KMS-11 (cell line): Measurements from ENCODE around the gene HS6ST3.

Experiments
- H2AFZ ChIP-seq: fragments of 200-600 bp; sonication (generic); 2 replicates; pipeline ENCODE4 v1.6.1; 2016; ENCODE audit warnings: antibody characterized with exemption, mixed run types, low read depth
- H3K27ac ChIP-seq: fragments of 200-600 bp; sonication (generic); 2 replicates; pipeline ENCODE4 v1.6.1; 2016; ENCODE audit warnings: mild to moderate bottlenecking, mixed run types
- H3K27me3 ChIP-seq: fragments of 200-600 bp; sonication (generic); 2 replicates; pipeline ENCODE4 v1.6.1; 2017; ENCODE audit warnings: mild to moderate bottlenecking, low read depth, mixed run types, moderate library complexity; ENCODE audit not compliant: insufficient read depth
- H3K36me3 ChIP-seq: fragments of 200-600 bp; sonication (generic); 2 replicates; pipeline ENCODE4 v1.6.1; 2017; ENCODE audit warnings: mild to moderate bottlenecking, mixed run types; ENCODE audit not compliant: insufficient read depth
- H3K4me1 ChIP-seq: fragments of 200-600 bp; sonication (generic); 2 replicates; pipeline ENCODE4 v1.6.1; 2016; ENCODE audit warnings: mild to moderate bottlenecking, low read depth, mixed run types; ENCODE audit not compliant: poor library complexity, severe bottlenecking
- H3K4me2 ChIP-seq: fragments of 200-600 bp; sonication (generic); 2 replicates; pipeline ENCODE4 v1.7.0; 2016; ENCODE audit warnings: mild to moderate bottlenecking, mixed run types
- H3K4me3 ChIP-seq: fragments of 200-600 bp; sonication (generic); IDR thresholded peaks from 2 replicates; pipeline ENCODE4 v1.6.1; 2017; ENCODE audit warnings: low read depth, low read length, mixed read lengths; ENCODE audit not compliant: insufficient read depth
- H3K79me2 ChIP-seq: fragments of 200-600 bp; sonication (generic); 2 replicates; pipeline ENCODE4 v1.6.1; 2016; ENCODE audit warnings: low read depth, mixed run types; ENCODE audit not compliant: insufficient read depth
- H3K9ac ChIP-seq: fragments of 200-600 bp; sonication (generic); 2 replicates; pipeline ENCODE4 v1.6.1; 2016; ENCODE audit warnings: mild to moderate bottlenecking, mixed run types
- H4K20me1 ChIP-seq: fragments of 200-600 bp; sonication (generic); 2 replicates; pipeline ENCODE4 v1.6.1; 2016; ENCODE audit warnings: mild to moderate bottlenecking, mixed run types; ENCODE audit not compliant: insufficient read depth
- TF ChIP-seq, protein P1 (sequence below): fragments of 200-600 bp; sonication (generic); conservative IDR thresholded peaks from 2 replicates; pipeline ENCODE4 v1.6.1; 2017; ENCODE audit warnings: low read depth, mild to moderate bottlenecking, antibody characterized with exemption, low read length, moderate library complexity, mixed read lengths

HS6ST3 gene

DNA sequence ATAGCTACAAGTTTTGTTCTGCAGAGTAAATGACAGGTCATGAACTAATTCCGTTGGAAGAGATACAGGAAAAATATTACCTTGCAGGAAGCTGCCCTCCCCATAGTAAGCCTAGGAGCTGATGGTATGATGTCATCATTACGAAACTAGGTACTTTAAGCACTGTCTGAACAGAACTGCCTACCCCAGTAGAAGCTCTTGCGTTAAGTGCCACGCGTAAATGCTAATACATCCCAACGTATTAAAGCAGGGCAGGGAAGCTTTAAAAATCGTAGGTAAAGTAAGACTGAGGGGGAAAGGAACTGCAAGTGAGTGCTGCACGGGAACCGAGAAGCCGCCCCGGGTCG, 37.3 kb upstream of the HS6ST3 start:
- peak overlapping the region; percentile 94 for H2AFZ ChIP-seq
- H3K4me3 ChIP-seq, result no peak overlapping the region
- no peaks in the 10 kb centered on the region for H4K20me1 ChIP-seq
- peak overlapping the region; percentile 70 for H3K4me2 ChIP-seq
- H3K27ac ChIP-seq, result peak overlapping the region; percentile 68
- H3K79me2 ChIP-seq, result peaks cover 20% of the 10 kb centered on the region; the same call in 1 of the 2 replicates
- H3K36me3 ChIP-seq, result no peaks in the 10 kb centered on the region
- TF ChIP-seq, protein P1, sequence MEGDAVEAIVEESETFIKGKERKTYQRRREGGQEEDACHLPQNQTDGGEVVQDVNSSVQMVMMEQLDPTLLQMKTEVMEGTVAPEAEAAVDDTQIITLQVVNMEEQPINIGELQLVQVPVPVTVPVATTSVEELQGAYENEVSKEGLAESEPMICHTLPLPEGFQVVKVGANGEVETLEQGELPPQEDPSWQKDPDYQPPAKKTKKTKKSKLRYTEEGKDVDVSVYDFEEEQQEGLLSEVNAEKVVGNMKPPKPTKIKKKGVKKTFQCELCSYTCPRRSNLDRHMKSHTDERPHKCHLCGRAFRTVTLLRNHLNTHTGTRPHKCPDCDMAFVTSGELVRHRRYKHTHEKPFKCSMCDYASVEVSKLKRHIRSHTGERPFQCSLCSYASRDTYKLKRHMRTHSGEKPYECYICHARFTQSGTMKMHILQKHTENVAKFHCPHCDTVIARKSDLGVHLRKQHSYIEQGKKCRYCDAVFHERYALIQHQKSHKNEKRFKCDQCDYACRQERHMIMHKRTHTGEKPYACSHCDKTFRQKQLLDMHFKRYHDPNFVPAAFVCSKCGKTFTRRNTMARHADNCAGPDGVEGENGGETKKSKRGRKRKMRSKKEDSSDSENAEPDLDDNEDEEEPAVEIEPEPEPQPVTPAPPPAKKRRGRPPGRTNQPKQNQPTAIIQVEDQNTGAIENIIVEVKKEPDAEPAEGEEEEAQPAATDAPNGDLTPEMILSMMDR, result no peak
- peak overlapping the region; percentile 78 for H3K9ac ChIP-seq
- H3K4me1 ChIP-seq, result peaks cover 3% of the 10 kb centered on the region
- no peaks in the 10 kb centered on the region for H3K27me3 ChIP-seq

DNA sequence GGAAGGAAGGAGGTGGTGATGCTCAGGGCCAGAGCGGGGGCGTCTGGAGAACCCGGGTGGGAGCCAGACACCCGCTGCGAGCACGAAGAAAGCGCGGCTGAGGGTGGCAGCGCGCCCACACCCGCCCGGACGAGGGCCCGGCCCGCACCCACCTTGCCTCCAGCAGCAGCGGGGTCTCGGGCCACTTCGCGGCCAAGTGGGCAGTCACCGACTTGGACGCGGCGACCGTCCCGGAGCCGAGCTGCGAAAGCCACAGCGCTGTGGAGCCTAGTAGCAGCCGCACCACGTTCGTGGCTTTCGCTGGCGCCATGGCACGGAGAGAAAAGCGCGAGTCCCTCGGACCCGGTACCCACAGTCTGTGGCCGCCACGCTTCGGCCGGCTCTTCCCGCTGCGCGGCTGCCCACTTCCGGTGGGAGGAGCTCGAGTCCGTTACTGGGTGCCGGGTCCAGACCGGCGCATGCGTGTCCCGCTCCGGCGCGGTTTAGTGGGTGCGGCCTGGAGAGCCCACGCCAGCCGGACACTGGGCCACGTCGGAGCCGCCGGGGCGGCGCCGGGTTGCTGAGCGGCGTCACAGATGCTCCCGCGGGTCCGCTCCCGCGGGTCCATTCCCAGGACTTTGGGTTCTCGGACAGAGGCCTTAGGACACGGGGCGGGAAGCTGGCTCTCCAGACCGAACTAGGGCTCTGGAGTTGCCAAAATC, 36.8 kb upstream of the HS6ST3 start, which contains the start of gene UGGT2:
TSS of gene UGGT2 (minus strand) at position 399 of the 701 bp plus-strand sequence. CDS start at position 310, 89 bp downstream.
- TF ChIP-seq, protein P1, result no peak
- peaks cover 3% of the 10 kb centered on the region for H3K4me1 ChIP-seq
- peak within 1 kb of the TSS; percentile 68 for H3K27ac ChIP-seq
- H3K4me3 ChIP-seq, result no peak within 1 kb of the TSS
- no peaks in the 10 kb centered on the region for H4K20me1 ChIP-seq
- no peaks in the 10 kb centered on the region for H3K36me3 ChIP-seq
- H3K4me2 ChIP-seq, result peak within 1 kb of the TSS; percentile 70
- H3K27me3 ChIP-seq, result no peaks in the 10 kb centered on the region
- H2AFZ ChIP-seq, result peak within 1 kb of the TSS; percentile 94
- peak within 1 kb of the TSS; percentile 78 for H3K9ac ChIP-seq
- H3K79me2 ChIP-seq, result peaks cover 20% of the 10 kb centered on the region; the same call in 1 of the 2 replicates

DNA sequence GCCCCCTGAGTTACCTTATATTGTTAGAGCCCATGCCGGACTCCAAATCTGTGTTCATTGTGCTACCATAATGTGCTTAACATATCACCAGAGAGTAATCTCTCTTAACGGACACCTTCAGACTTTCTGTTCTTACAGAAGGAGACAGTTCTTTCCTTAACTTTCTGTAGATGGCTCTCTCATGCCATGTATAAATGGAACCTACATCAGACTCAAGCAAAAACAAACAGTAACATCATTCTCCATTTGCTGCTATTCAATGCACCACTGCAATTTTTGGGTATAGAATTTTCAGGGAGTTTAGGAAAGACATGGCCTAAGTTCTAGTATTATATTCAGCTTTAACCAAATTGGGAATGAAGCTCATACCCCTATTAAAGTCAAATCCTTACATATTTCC, 24.1 kb upstream of the HS6ST3 start:
- H3K27me3 ChIP-seq, result no peaks in the 10 kb centered on the region
- H3K4me3 ChIP-seq, result no peak overlapping the region
- H3K36me3 ChIP-seq, result no peaks in the 10 kb centered on the region
- H3K27ac ChIP-seq, result no peak overlapping the region
- peaks cover 14% of the 10 kb centered on the region for H3K4me1 ChIP-seq
- H3K4me2 ChIP-seq, result no peak overlapping the region
- H2AFZ ChIP-seq, result no peak overlapping the region
- H3K9ac ChIP-seq, result no peak overlapping the region
- H3K79me2 ChIP-seq, result no peaks in the 10 kb centered on the region
- TF ChIP-seq, protein P1, result no peak
- H4K20me1 ChIP-seq, result no peaks in the 10 kb centered on the region

GRCh38 chr13:96068729-96069128, 21.2 kb upstream of the HS6ST3 start:
- Histone ChIP-seq H3K27me3 (no peaks in the 10 kb centered on the region), H3K4me3 (no peak overlapping the region), H3K27ac (no peak overlapping the region; the same call in 1 of the 2 replicates), H3K9ac (no peak overlapping the region), H3K4me2 (peak overlapping the region; percentile 42; the same call in 1 of the 2 replicates), H4K20me1 (no peaks in the 10 kb centered on the region), H2AFZ (no peak overlapping the region), H3K4me1 (peaks cover 14% of the 10 kb centered on the region), H3K79me2 (no peaks in the 10 kb centered on the region), H3K36me3 (no peaks in the 10 kb centered on the region)
- TF ChIP-seq, protein P1, result no peak
